ENCODE data around the gene THEM5. TPM values are rescaled to one million over a fixed set of nuclear protein-coding genes. Genes with fewer than 3 reads are reported as not detected.
"Not testable (repeated sequence)": the region's sequence is repeated elsewhere in the genome, so short reads cannot be mapped to it uniquely, and the experiment has no call there.

Gene THEM5
- total RNA-seq, 1 experiment from 2014 or later, result not detected

GRCh38 chr1:151875419-151876097, 22.0 kb upstream of the THEM5 start:
- Histone ChIP-seq H3K9ac (ENCODE audit: low read length) (no peak overlapping the region), H3K4me1 (ENCODE audit: low read length) (peaks cover 11% of the 10 kb centered on the region), H2AFZ (ENCODE audit: low read length) (no peak overlapping the region), H3K9me3 (ENCODE audit: low read length) (no peaks in the 10 kb centered on the region), H3K4me2 (ENCODE audit: low read depth, low read length, poor library complexity, severe bottlenecking) (no peak overlapping the region), H4K20me1 (ENCODE audit: insufficient read depth, low read depth, low read length) (no peaks in the 10 kb centered on the region), H3K27ac (ENCODE audit: low read length) (no peak overlapping the region), H3K27me3 (ENCODE audit: low read length) (no peaks in the 10 kb centered on the region), H3K36me3 (ENCODE audit: insufficient read depth, low read length) (peaks cover 8% of the 10 kb centered on the region; the same call in 1 of the 2 replicates), H3K9me2 (replicated peaks; ENCODE audit: insufficient read depth, low read length) (no peaks in the 10 kb centered on the region), H3K4me3 (ENCODE audit: low read length) (no peak overlapping the region), H3K79me2 (ENCODE audit: low read length) (no peaks in the 10 kb centered on the region)
- DNase-seq, result no peak

- not testable (repeated sequence) for H3K4me2 ChIP-seq (ENCODE audit: low read depth, low read length, poor library complexity, severe bottlenecking); H3K9me2 ChIP-seq (replicated peaks; ENCODE audit: insufficient read depth, low read length); H3K36me3 ChIP-seq (ENCODE audit: insufficient read depth, low read length); H3K9ac ChIP-seq (ENCODE audit: low read length); H3K9me3 ChIP-seq (ENCODE audit: low read length); H3K79me2 ChIP-seq (ENCODE audit: low read length); DNase-seq; H3K27me3 ChIP-seq (ENCODE audit: low read length); H4K20me1 ChIP-seq (ENCODE audit: insufficient read depth, low read depth, low read length); H3K4me3 ChIP-seq (ENCODE audit: low read length); H3K27ac ChIP-seq (ENCODE audit: low read length); H2AFZ ChIP-seq (ENCODE audit: low read length)
- peaks cover 11% of the 10 kb centered on the region for H3K4me1 ChIP-seq (ENCODE audit: low read length)
Observed at GRCh38 chr1:151872776-151873175, 19.3 kb upstream of the THEM5 start.

GRCh38 chr1:151871284-151872030, 17.9 kb upstream of the THEM5 start:
- Histone ChIP-seq H3K4me2 (ENCODE audit: low read depth, low read length, poor library complexity, severe bottlenecking) (no peak overlapping the region), H4K20me1 (ENCODE audit: insufficient read depth, low read depth, low read length) (no peaks in the 10 kb centered on the region), H3K27me3 (ENCODE audit: low read length) (no peaks in the 10 kb centered on the region), H3K79me2 (ENCODE audit: low read length) (no peaks in the 10 kb centered on the region), H3K4me3 (ENCODE audit: low read length) (no peak overlapping the region), H3K9me2 (replicated peaks; ENCODE audit: insufficient read depth, low read length) (no peaks in the 10 kb centered on the region), H3K4me1 (ENCODE audit: low read length) (peaks cover 11% of the 10 kb centered on the region), H3K9ac (ENCODE audit: low read length) (no peak overlapping the region), H3K36me3 (ENCODE audit: insufficient read depth, low read length) (peaks cover 8% of the 10 kb centered on the region; the same call in 1 of the 2 replicates), H2AFZ (ENCODE audit: low read length) (no peak overlapping the region), H3K9me3 (ENCODE audit: low read length) (no peaks in the 10 kb centered on the region), H3K27ac (ENCODE audit: low read length) (no peak overlapping the region)
- DNase-seq, result no peak

- Histone ChIP-seq H3K27ac (ENCODE audit: low read length) (no peak overlapping the region), H3K9ac (ENCODE audit: low read length) (no peak overlapping the region), H3K9me3 (ENCODE audit: low read length) (no peaks in the 10 kb centered on the region), H3K27me3 (ENCODE audit: low read length) (no peaks in the 10 kb centered on the region), H2AFZ (ENCODE audit: low read length) (no peak overlapping the region), H3K36me3 (ENCODE audit: insufficient read depth, low read length) (no peaks in the 10 kb centered on the region), H3K4me1 (ENCODE audit: low read length) (no peaks in the 10 kb centered on the region), H3K79me2 (ENCODE audit: low read length) (no peaks in the 10 kb centered on the region), H3K9me2 (replicated peaks; ENCODE audit: insufficient read depth, low read length) (no peaks in the 10 kb centered on the region), H3K4me2 (ENCODE audit: low read depth, low read length, poor library complexity, severe bottlenecking) (no peak overlapping the region), H4K20me1 (ENCODE audit: insufficient read depth, low read depth, low read length) (no peaks in the 10 kb centered on the region), H3K4me3 (ENCODE audit: low read length) (no peak overlapping the region)
- DNase-seq, result no peak
Observed at GRCh38 chr1:151868486-151868885, 15.0 kb upstream of the THEM5 start.

- H3K4me1 ChIP-seq (ENCODE audit: low read length), result no peaks in the 10 kb centered on the region
- no peaks in the 10 kb centered on the region for H3K9me2 ChIP-seq (replicated peaks; ENCODE audit: insufficient read depth, low read length)
- no peak overlapping the region for H2AFZ ChIP-seq (ENCODE audit: low read length)
- H3K27ac ChIP-seq (ENCODE audit: low read length), result no peak overlapping the region
- H3K9ac ChIP-seq (ENCODE audit: low read length), result no peak overlapping the region
- no peak overlapping the region for H3K4me2 ChIP-seq (ENCODE audit: low read depth, low read length, poor library complexity, severe bottlenecking)
- H4K20me1 ChIP-seq (ENCODE audit: insufficient read depth, low read depth, low read length), result no peaks in the 10 kb centered on the region
- DNase-seq, result no peak
- H3K9me3 ChIP-seq (ENCODE audit: low read length), result no peaks in the 10 kb centered on the region
- no peaks in the 10 kb centered on the region for H3K79me2 ChIP-seq (ENCODE audit: low read length)
- no peaks in the 10 kb centered on the region for H3K27me3 ChIP-seq (ENCODE audit: low read length)
- no peaks in the 10 kb centered on the region for H3K36me3 ChIP-seq (ENCODE audit: insufficient read depth, low read length)
- no peak overlapping the region for H3K4me3 ChIP-seq (ENCODE audit: low read length)
Observed at GRCh38 chr1:151867765-151868411, 14.4 kb upstream of the THEM5 start.

GRCh38 chr1:151867321-151867720, 13.8 kb upstream of the THEM5 start:
- DNase-seq, result no peak
- no peaks in the 10 kb centered on the region for H3K9me2 ChIP-seq (replicated peaks; ENCODE audit: insufficient read depth, low read length)
- no peak overlapping the region for H3K9ac ChIP-seq (ENCODE audit: low read length)
- no peak overlapping the region for H3K4me2 ChIP-seq (ENCODE audit: low read depth, low read length, poor library complexity, severe bottlenecking)
- no peaks in the 10 kb centered on the region for H3K27me3 ChIP-seq (ENCODE audit: low read length)
- no peaks in the 10 kb centered on the region for H4K20me1 ChIP-seq (ENCODE audit: insufficient read depth, low read depth, low read length)
- H3K27ac ChIP-seq (ENCODE audit: low read length), result no peak overlapping the region
- no peak overlapping the region for H2AFZ ChIP-seq (ENCODE audit: low read length)
- no peaks in the 10 kb centered on the region for H3K9me3 ChIP-seq (ENCODE audit: low read length)
- no peaks in the 10 kb centered on the region for H3K79me2 ChIP-seq (ENCODE audit: low read length)
- no peaks in the 10 kb centered on the region for H3K36me3 ChIP-seq (ENCODE audit: insufficient read depth, low read length)
- H3K4me1 ChIP-seq (ENCODE audit: low read length), result no peaks in the 10 kb centered on the region
- H3K4me3 ChIP-seq (ENCODE audit: low read length), result no peak overlapping the region

GRCh38 chr1:151864411-151864810, 10.9 kb upstream of the THEM5 start:
- Histone ChIP-seq H3K4me3 (ENCODE audit: low read length) (no peak overlapping the region), H4K20me1 (ENCODE audit: insufficient read depth, low read depth, low read length) (no peaks in the 10 kb centered on the region), H2AFZ (ENCODE audit: low read length) (no peak overlapping the region), H3K9me3 (ENCODE audit: low read length) (no peaks in the 10 kb centered on the region), H3K79me2 (ENCODE audit: low read length) (no peaks in the 10 kb centered on the region), H3K27me3 (ENCODE audit: low read length) (no peaks in the 10 kb centered on the region), H3K9me2 (replicated peaks; ENCODE audit: insufficient read depth, low read length) (no peaks in the 10 kb centered on the region), H3K4me2 (ENCODE audit: low read depth, low read length, poor library complexity, severe bottlenecking) (no peak overlapping the region), H3K27ac (ENCODE audit: low read length) (no peak overlapping the region), H3K4me1 (ENCODE audit: low read length) (peaks cover 7% of the 10 kb centered on the region; the same call in 1 of the 2 replicates), H3K36me3 (ENCODE audit: insufficient read depth, low read length) (no peaks in the 10 kb centered on the region), H3K9ac (ENCODE audit: low read length) (no peak overlapping the region)
- DNase-seq, result no peak

GRCh38 chr1:151862604-151863003, 9.1 kb upstream of the THEM5 start:
- no peaks in the 10 kb centered on the region for H4K20me1 ChIP-seq (ENCODE audit: insufficient read depth, low read depth, low read length)
- H3K9me2 ChIP-seq (replicated peaks; ENCODE audit: insufficient read depth, low read length), result no peaks in the 10 kb centered on the region
- no peaks in the 10 kb centered on the region for H3K27me3 ChIP-seq (ENCODE audit: low read length)
- H3K4me3 ChIP-seq (ENCODE audit: low read length), result no peak overlapping the region
- H3K79me2 ChIP-seq (ENCODE audit: low read length), result no peaks in the 10 kb centered on the region
- DNase-seq, result no peak
- no peak overlapping the region for H3K9ac ChIP-seq (ENCODE audit: low read length)
- no peak overlapping the region for H3K4me2 ChIP-seq (ENCODE audit: low read depth, low read length, poor library complexity, severe bottlenecking)
- H2AFZ ChIP-seq (ENCODE audit: low read length), result no peak overlapping the region
- no peaks in the 10 kb centered on the region for H3K9me3 ChIP-seq (ENCODE audit: low read length)
- no peak overlapping the region for H3K27ac ChIP-seq (ENCODE audit: low read length)
- peaks cover 7% of the 10 kb centered on the region; the same call in 1 of the 2 replicates for H3K4me1 ChIP-seq (ENCODE audit: low read length)
- no peaks in the 10 kb centered on the region for H3K36me3 ChIP-seq (ENCODE audit: insufficient read depth, low read length)

All from Karpas-422 (cell line).